ENCODE data around the gene INF2. TPM values are rescaled to one million over a fixed set of nuclear protein-coding genes. Genes with fewer than 3 reads are reported as not detected.

INF2 gene
- total and polyA plus RNA-seq, 9 of the 15 experiments (the other 6 are each of a cell fraction or from before 2014, with no cell fraction given), result 0.56 to 31.3 (median 7.8) TPM

GRCh38 chr14:104718871-104719270 lies 29.5 kb downstream of the INF2 start (continued):
- TF ChIP-seq KLF16 (IDR thresholded peaks at IDR 0.05), result no peak
- TF ChIP-seq CBX1 (IDR thresholded peaks at IDR 0.05; ENCODE audit: low read depth), result no peak
- no peak for TF ChIP-seq TAF1 (IDR thresholded peaks at IDR 0.05; ENCODE audit: control insufficient read depth, extremely low read depth, insufficient read depth, low read length, severe bottlenecking)
- TF ChIP-seq ZC3H4 (CRISPR knock-in tag; IDR thresholded peaks at IDR 0.05; ENCODE audit: borderline replicate concordance), result no peak
- no peak for TF ChIP-seq BRD4 (IDR thresholded peaks at IDR 0.05)
- no peak for TF ChIP-seq ZNF197 (CRISPR knock-in tag; IDR thresholded peaks at IDR 0.05; ENCODE audit: low read depth)
- no peak for TF ChIP-seq MAFG (tag; conservative IDR thresholded peaks at IDR 0.05)
- TF ChIP-seq, protein P1, sequence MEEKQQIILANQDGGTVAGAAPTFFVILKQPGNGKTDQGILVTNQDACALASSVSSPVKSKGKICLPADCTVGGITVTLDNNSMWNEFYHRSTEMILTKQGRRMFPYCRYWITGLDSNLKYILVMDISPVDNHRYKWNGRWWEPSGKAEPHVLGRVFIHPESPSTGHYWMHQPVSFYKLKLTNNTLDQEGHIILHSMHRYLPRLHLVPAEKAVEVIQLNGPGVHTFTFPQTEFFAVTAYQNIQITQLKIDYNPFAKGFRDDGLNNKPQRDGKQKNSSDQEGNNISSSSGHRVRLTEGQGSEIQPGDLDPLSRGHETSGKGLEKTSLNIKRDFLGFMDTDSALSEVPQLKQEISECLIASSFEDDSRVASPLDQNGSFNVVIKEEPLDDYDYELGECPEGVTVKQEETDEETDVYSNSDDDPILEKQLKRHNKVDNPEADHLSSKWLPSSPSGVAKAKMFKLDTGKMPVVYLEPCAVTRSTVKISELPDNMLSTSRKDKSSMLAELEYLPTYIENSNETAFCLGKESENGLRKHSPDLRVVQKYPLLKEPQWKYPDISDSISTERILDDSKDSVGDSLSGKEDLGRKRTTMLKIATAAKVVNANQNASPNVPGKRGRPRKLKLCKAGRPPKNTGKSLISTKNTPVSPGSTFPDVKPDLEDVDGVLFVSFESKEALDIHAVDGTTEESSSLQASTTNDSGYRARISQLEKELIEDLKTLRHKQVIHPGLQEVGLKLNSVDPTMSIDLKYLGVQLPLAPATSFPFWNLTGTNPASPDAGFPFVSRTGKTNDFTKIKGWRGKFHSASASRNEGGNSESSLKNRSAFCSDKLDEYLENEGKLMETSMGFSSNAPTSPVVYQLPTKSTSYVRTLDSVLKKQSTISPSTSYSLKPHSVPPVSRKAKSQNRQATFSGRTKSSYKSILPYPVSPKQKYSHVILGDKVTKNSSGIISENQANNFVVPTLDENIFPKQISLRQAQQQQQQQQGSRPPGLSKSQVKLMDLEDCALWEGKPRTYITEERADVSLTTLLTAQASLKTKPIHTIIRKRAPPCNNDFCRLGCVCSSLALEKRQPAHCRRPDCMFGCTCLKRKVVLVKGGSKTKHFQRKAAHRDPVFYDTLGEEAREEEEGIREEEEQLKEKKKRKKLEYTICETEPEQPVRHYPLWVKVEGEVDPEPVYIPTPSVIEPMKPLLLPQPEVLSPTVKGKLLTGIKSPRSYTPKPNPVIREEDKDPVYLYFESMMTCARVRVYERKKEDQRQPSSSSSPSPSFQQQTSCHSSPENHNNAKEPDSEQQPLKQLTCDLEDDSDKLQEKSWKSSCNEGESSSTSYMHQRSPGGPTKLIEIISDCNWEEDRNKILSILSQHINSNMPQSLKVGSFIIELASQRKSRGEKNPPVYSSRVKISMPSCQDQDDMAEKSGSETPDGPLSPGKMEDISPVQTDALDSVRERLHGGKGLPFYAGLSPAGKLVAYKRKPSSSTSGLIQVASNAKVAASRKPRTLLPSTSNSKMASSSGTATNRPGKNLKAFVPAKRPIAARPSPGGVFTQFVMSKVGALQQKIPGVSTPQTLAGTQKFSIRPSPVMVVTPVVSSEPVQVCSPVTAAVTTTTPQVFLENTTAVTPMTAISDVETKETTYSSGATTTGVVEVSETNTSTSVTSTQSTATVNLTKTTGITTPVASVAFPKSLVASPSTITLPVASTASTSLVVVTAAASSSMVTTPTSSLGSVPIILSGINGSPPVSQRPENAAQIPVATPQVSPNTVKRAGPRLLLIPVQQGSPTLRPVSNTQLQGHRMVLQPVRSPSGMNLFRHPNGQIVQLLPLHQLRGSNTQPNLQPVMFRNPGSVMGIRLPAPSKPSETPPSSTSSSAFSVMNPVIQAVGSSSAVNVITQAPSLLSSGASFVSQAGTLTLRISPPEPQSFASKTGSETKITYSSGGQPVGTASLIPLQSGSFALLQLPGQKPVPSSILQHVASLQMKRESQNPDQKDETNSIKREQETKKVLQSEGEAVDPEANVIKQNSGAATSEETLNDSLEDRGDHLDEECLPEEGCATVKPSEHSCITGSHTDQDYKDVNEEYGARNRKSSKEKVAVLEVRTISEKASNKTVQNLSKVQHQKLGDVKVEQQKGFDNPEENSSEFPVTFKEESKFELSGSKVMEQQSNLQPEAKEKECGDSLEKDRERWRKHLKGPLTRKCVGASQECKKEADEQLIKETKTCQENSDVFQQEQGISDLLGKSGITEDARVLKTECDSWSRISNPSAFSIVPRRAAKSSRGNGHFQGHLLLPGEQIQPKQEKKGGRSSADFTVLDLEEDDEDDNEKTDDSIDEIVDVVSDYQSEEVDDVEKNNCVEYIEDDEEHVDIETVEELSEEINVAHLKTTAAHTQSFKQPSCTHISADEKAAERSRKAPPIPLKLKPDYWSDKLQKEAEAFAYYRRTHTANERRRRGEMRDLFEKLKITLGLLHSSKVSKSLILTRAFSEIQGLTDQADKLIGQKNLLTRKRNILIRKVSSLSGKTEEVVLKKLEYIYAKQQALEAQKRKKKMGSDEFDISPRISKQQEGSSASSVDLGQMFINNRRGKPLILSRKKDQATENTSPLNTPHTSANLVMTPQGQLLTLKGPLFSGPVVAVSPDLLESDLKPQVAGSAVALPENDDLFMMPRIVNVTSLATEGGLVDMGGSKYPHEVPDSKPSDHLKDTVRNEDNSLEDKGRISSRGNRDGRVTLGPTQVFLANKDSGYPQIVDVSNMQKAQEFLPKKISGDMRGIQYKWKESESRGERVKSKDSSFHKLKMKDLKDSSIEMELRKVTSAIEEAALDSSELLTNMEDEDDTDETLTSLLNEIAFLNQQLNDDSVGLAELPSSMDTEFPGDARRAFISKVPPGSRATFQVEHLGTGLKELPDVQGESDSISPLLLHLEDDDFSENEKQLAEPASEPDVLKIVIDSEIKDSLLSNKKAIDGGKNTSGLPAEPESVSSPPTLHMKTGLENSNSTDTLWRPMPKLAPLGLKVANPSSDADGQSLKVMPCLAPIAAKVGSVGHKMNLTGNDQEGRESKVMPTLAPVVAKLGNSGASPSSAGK (IDR thresholded peaks at IDR 0.05), result no peak
- TF ChIP-seq, protein P2, sequence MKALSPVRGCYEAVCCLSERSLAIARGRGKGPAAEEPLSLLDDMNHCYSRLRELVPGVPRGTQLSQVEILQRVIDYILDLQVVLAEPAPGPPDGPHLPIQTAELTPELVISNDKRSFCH (CRISPR knock-in tag; IDR thresholded peaks at IDR 0.05), result no peak
- TF ChIP-seq, protein P2 (tag; IDR thresholded peaks at IDR 0.05), result no peak
- TF ChIP-seq HIVEP1 (CRISPR knock-in tag; IDR thresholded peaks at IDR 0.05), result no peak

All from K562 (cell line).